ENCODE results near the gene SOAT1. TPM values are rescaled to one million over a fixed set of nuclear protein-coding genes. Genes with fewer than 3 reads are reported as not detected.

SOAT1 gene
- total and polyA plus RNA-seq, 2 of the 8 experiments (the other 6 are each of a cell fraction or from before 2014, with no cell fraction given), result 2.7 to 4.7 TPM

DNA sequence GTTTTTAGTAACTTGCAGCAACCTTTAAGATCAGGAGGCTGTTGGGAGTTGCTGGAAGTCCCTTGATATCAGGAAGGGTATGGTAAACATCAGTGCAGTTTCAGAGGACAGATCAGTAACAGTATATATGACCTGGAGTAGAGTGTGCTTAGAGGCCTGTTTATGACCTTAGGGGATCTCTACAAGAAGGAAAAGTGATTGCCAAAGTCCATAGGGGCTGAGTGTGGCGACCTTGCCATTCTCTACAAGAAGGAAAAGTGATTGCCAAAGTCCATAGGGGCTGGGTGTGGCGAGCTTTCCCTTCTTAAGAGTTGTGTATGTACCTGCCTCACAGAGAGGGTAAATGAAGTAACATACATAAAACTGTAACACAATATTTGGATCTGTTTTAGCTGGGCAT lies 43.7 kb downstream of the SOAT1 start:
- Histone ChIP-seq H3K23me2 (ENCODE audit: low read depth, low read length) (no peaks in the 10 kb centered on the region), H2BK20ac (ENCODE audit: low read length) (no peak overlapping the region), H3K4ac (replicated peaks; ENCODE audit: insufficient read length, low read depth, low read length) (no peak overlapping the region), H3K79me2 (ENCODE audit: control insufficient read depth in 1 of 2, insufficient read depth in 2 of 2, low read length in 2 of 2) (no peaks in the 10 kb centered on the region), H3K4me2 (ENCODE audit: insufficient read depth in 1 of 2, low read depth in 2 of 2, low read length in 2 of 2) (no peak overlapping the region), H3K36me3 (ENCODE audit: control insufficient read depth in 2 of 4, insufficient read depth in 4 of 4, low read length in 3 of 4) (no peaks in the 10 kb centered on the region), H2AFZ (ENCODE audit: low read length) (no peak overlapping the region), H4K20me1 (replicated peaks in 1 of 2; ENCODE audit: control insufficient read depth in 1 of 2, insufficient read depth in 2 of 2, low read length in 2 of 2) (no peaks in the 10 kb centered on the region), H4K5ac (ENCODE audit: insufficient read length, low read depth, low read length) (no peak overlapping the region), H3K14ac (ENCODE audit: insufficient read length) (no peak overlapping the region), H3K9ac (replicated peaks in 1 of 4; ENCODE audit: extremely low read depth in 1 of 4, low read depth in 3 of 4, low read length in 3 of 4) (no peak overlapping the region), H4K91ac (replicated peaks; ENCODE audit: insufficient read length, low read length) (no peak overlapping the region), H3K27me3 (replicated peaks in 1 of 4; ENCODE audit: control insufficient read depth in 3 of 4, extremely low read depth in 1 of 4, insufficient read depth in 3 of 4, low read length in 3 of 4) (peaks cover 0 to 1% (median 0%) of the 10 kb centered on the region in 4 experiments; a peak in 1 of 7 replicates), H2BK120ac (replicated peaks; ENCODE audit: low read depth, low read length) (no peak overlapping the region), H2BK5ac (ENCODE audit: low read depth, low read length) (no peak overlapping the region), H3K4me3 (ENCODE audit: extremely low read depth in 1 of 4, insufficient read depth in 2 of 4, low read depth in 3 of 4, low read length in 4 of 4) (no peak overlapping the region), H3K18ac (ENCODE audit: extremely low read depth, low read length) (no peak overlapping the region), H3K79me1 (ENCODE audit: low read depth, low read length) (no peaks in the 10 kb centered on the region), H3K4me1 (replicated peaks in 1 of 4; ENCODE audit: control insufficient read depth in 3 of 4, insufficient read depth in 4 of 4, low read length in 3 of 4) (no peaks in the 10 kb centered on the region), H3K56ac (replicated peaks; ENCODE audit: insufficient read length, low read depth, low read length) (no peak overlapping the region), H3K23ac (ENCODE audit: insufficient read length) (no peak overlapping the region), H2BK15ac (ENCODE audit: low read length) (no peak overlapping the region), H2AK5ac (ENCODE audit: low read depth, low read length) (no peak overlapping the region), H3K27ac (ENCODE audit: low read depth, low read length) (no peak overlapping the region), H2BK12ac (ENCODE audit: low read depth, low read length) (no peak overlapping the region), H3K9me3 (ENCODE audit: insufficient read depth in 2 of 2, low read depth in 1 of 2, low read length in 1 of 2) (no peaks in the 10 kb centered on the region), H4K8ac (ENCODE audit: extremely low read depth, insufficient read depth, low read length) (no peak overlapping the region)
- FAIRE-seq (no peak), DNase-seq (ENCODE audit: low read depth in 1 of 2, low spot score in 2 of 2) (no peak)
- no peak for TF ChIP-seq YY1 (IDR thresholded peaks at IDR 0.05; ENCODE audit: low read depth, low read length)
- POLR2A ChIA-PET (ENCODE audit: partially characterized antibody), result no interaction called here
- WGBS, 2 experiments (ENCODE audit: extremely low coverage in 1 of 2, insufficient coverage in 1 of 2, insufficient read length in 1 of 2, insufficient replicate concordance in 2 of 2, low coverage in 1 of 2, low lambda C conversion rate in 2 of 2, missing lambda C conversion rate in 1 of 2), result 85% methylated on average over 2 of the region's 2 CpGs; no CpG with 5 or more reads in 1 of the 2 experiments
- CTCF ChIA-PET (ENCODE audit: partially characterized antibody), result no interaction called here
